ENCODE measurements around the gene ARHGAP22. TPM values are rescaled to one million over a fixed set of nuclear protein-coding genes. Genes with fewer than 3 reads are reported as not detected.

The ARHGAP22 gene
- polyA plus RNA-seq, 3 donors = 1.5 to 7.8 (median 1.9) TPM

DNA sequence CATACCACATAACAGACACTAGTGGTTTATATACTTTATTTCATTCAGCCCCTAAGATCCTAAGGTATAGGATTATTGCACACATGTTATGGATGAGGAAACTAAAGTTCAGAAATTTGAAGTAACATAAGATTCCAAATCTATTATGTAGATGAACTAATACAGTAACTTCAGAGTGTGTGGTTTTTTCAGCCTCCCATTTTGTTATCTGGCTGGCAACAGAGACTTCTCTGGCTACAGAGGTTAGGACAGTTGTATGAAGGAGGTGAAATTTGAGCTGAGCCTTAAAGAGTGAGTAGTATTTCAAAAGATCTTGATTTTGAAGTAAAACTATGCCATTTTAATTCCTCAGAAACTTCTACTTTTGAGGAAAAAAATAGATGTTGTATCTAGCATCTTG, 173.0 kb downstream of the ARHGAP22 start:
- Histone ChIP-seq H3K4me1 (ENCODE audit: control insufficient read depth in 1 of 2, insufficient read depth in 2 of 2, low read length in 2 of 2) (no peaks in the 10 kb centered on the region), H3K9me3 (replicated peaks in 1 of 2; ENCODE audit: control insufficient read depth in 1 of 2, insufficient read depth in 1 of 2, low read length in 2 of 2) (no peaks in the 10 kb centered on the region), H3K4me3 (replicated peaks in 1 of 3; ENCODE audit: low read depth in 2 of 3, low read length in 3 of 3) (no peak overlapping the region), H3K79me2 (ENCODE audit: insufficient read depth, low read length) (no peaks in the 10 kb centered on the region), H3K36me3 (replicated peaks in 1 of 2; ENCODE audit: control insufficient read depth in 1 of 2, insufficient read depth in 2 of 2, low read length in 2 of 2) (peaks cover 12 to 46% of the 10 kb centered on the region in 2 donors), H3K4me2 (replicated peaks; ENCODE audit: extremely low read depth, low read length, poor library complexity, severe bottlenecking) (no peak overlapping the region), H3K27me3 (ENCODE audit: control insufficient read depth in 2 of 2, insufficient read depth in 2 of 2, low read length in 2 of 2) (no peaks in the 10 kb centered on the region), H3K9ac (ENCODE audit: insufficient read depth, low read length, poor library complexity, severe bottlenecking) (no peak overlapping the region), H3K27ac (ENCODE audit: low read depth in 1 of 2, low read length in 2 of 2) (no peak overlapping the region), H4K20me1 (ENCODE audit: insufficient read depth, low read length) (no peaks in the 10 kb centered on the region), H2AFZ (ENCODE audit: insufficient read depth, low read depth, low read length, poor library complexity, severe bottlenecking) (no peak overlapping the region)
- Mint-ChIP-seq H3K27ac (no peak overlapping the region), H3K27me3 (ENCODE audit: low read depth in 3 of 3) (no peaks in the 10 kb centered on the region), H3K4me1 (no peaks in the 10 kb centered on the region), H3K36me3 (peaks cover 45 to 51% of the 10 kb centered on the region in 2 donors), H3K4me3 (no peak overlapping the region), H3K9me3 (no peaks in the 10 kb centered on the region)
- DNase-seq = no peak
- TF ChIP-seq, protein P1, sequence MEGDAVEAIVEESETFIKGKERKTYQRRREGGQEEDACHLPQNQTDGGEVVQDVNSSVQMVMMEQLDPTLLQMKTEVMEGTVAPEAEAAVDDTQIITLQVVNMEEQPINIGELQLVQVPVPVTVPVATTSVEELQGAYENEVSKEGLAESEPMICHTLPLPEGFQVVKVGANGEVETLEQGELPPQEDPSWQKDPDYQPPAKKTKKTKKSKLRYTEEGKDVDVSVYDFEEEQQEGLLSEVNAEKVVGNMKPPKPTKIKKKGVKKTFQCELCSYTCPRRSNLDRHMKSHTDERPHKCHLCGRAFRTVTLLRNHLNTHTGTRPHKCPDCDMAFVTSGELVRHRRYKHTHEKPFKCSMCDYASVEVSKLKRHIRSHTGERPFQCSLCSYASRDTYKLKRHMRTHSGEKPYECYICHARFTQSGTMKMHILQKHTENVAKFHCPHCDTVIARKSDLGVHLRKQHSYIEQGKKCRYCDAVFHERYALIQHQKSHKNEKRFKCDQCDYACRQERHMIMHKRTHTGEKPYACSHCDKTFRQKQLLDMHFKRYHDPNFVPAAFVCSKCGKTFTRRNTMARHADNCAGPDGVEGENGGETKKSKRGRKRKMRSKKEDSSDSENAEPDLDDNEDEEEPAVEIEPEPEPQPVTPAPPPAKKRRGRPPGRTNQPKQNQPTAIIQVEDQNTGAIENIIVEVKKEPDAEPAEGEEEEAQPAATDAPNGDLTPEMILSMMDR (IDR thresholded peaks at IDR 0.05) = no peak
- intact Hi-C loops (cut with micrococcal nuclease) = no loop called here

DNA sequence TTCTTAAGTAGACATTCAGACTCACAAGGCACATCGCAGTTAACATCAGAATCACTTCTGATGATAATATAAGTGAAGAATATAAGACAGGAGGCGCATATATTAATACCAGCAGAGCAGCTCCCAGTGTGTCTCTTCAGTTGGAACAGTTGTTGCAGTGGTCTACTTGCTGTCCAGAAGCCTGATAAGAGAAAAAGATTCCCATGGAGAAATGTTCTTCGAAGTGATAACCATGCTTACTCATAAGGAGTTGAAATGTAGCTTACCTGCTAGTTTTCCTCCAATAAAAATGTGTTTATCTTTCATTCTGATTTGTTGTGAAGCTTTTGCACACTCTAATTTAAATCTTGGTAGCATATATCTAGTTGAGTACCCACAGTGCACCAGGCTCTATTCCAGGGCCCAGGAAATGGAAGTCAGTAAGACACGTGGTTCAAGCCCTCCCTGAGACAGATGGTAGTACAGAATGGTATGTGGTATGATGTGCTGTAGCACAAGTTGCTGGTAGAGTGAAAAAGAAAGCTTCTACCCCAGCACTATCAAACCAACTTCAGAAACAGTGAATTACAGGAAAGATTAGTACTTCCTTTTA, 174.4 kb downstream of the ARHGAP22 start:
- intact Hi-C loops (cut with micrococcal nuclease) = no loop called here
- Histone ChIP-seq H3K9ac (ENCODE audit: insufficient read depth, low read length, poor library complexity, severe bottlenecking) (no peak overlapping the region), H3K4me3 (replicated peaks in 1 of 3; ENCODE audit: low read depth in 2 of 3, low read length in 3 of 3) (no peak overlapping the region), H3K4me1 (ENCODE audit: control insufficient read depth in 1 of 2, insufficient read depth in 2 of 2, low read length in 2 of 2) (no peaks in the 10 kb centered on the region), H3K79me2 (ENCODE audit: insufficient read depth, low read length) (no peaks in the 10 kb centered on the region), H3K27ac (ENCODE audit: low read depth in 1 of 2, low read length in 2 of 2) (no peak overlapping the region), H3K4me2 (replicated peaks; ENCODE audit: extremely low read depth, low read length, poor library complexity, severe bottlenecking) (no peak overlapping the region), H4K20me1 (ENCODE audit: insufficient read depth, low read length) (no peaks in the 10 kb centered on the region), H3K9me3 (replicated peaks in 1 of 2; ENCODE audit: control insufficient read depth in 1 of 2, insufficient read depth in 1 of 2, low read length in 2 of 2) (no peaks in the 10 kb centered on the region), H2AFZ (ENCODE audit: insufficient read depth, low read depth, low read length, poor library complexity, severe bottlenecking) (no peak overlapping the region), H3K27me3 (ENCODE audit: control insufficient read depth in 2 of 2, insufficient read depth in 2 of 2, low read length in 2 of 2) (no peaks in the 10 kb centered on the region), H3K36me3 (replicated peaks in 1 of 2; ENCODE audit: control insufficient read depth in 1 of 2, insufficient read depth in 2 of 2, low read length in 2 of 2) (peaks cover 11 to 42% of the 10 kb centered on the region in 2 donors)
- no peaks in the 10 kb centered on the region for H3K27me3 Mint-ChIP-seq (ENCODE audit: low read depth in 3 of 3)
- no peak overlapping the region for H3K4me3 Mint-ChIP-seq
- H3K27ac Mint-ChIP-seq = no peak overlapping the region
- peaks cover 43 to 55% of the 10 kb centered on the region in 2 donors for H3K36me3 Mint-ChIP-seq
- TF ChIP-seq, protein P1 (IDR thresholded peaks at IDR 0.05) = no peak
- H3K4me1 Mint-ChIP-seq = no peaks in the 10 kb centered on the region
- no peak for DNase-seq
- no CpG with 5 or more reads among the region's 4 CpGs for WGBS (ENCODE audit: insufficient coverage)
- no peaks in the 10 kb centered on the region for H3K9me3 Mint-ChIP-seq

Measured in CD14-positive monocyte (primary cell).